HG03135 (cell line): Measurements from ENCODE around the gene POLK.
"Not testable (repeated sequence)": the region's sequence is repeated elsewhere in the genome, so short reads cannot be mapped to it uniquely, and the experiment has no call there.

Experiments used
- ATAC-seq: cut with Tn5 transposase; IDR thresholded peaks from one replicate; pipeline ENCODE4 v1.9.1; 2021; ENCODE audit warnings: mild to moderate bottlenecking, moderate library complexity; ENCODE audit not compliant: unreplicated experiment

Gene POLK

GRCh38 chr5:75546830-75547229, 35.1 kb downstream of the POLK start:
- ATAC-seq, result no peak

GRCh38 chr5:75547812-75548211, 36.1 kb downstream of the POLK start:
- no peak for ATAC-seq

- ATAC-seq, result no peak
These were observed 38.9 kb downstream of the POLK start for GRCh38 chr5:75550597-75550996.

DNA sequence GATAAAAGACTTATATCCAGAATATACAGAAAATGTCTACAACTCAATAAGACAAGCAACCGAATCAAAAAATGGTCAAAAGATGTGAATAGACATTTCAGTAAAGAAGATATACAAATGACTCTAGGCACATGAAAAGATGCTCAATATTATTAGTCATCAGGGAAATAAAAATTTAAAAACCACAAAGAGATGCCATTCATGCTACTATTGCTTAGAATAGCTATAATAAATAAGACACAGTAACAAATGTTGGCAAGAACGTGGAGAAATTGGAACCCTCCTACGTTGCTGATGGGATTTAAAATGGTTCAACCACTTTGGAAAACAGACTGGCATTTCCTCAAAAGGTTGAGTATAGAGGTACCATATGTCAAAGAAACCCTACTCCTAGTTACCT, 39.8 kb downstream of the POLK start:
- ATAC-seq, result no peak

DNA sequence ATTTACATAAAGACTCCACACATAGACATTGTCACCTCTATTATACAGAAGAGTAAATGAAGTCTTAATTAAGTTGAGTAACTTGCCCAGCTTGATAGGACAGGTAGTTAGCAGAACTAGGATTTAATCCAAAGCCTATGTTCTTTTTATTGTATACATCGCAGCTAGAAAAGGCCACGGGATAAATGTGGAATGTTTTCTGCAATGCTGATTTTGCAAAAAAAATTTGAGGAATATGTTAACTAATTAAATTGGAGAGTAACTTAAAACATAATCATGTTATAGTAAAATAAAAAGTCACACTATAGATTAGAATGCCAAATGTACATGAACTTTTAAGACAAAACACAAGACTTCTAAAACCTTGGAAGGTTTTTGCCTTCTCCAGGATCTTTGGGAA, 41.1 kb downstream of the POLK start:
- no peak for ATAC-seq

GRCh38 chr5:75553358-75553757, 41.7 kb downstream of the POLK start:
- ATAC-seq, result no peak

- no peak for ATAC-seq
These were observed 46.5 kb downstream of the POLK start for GRCh38 chr5:75558221-75558620.

DNA sequence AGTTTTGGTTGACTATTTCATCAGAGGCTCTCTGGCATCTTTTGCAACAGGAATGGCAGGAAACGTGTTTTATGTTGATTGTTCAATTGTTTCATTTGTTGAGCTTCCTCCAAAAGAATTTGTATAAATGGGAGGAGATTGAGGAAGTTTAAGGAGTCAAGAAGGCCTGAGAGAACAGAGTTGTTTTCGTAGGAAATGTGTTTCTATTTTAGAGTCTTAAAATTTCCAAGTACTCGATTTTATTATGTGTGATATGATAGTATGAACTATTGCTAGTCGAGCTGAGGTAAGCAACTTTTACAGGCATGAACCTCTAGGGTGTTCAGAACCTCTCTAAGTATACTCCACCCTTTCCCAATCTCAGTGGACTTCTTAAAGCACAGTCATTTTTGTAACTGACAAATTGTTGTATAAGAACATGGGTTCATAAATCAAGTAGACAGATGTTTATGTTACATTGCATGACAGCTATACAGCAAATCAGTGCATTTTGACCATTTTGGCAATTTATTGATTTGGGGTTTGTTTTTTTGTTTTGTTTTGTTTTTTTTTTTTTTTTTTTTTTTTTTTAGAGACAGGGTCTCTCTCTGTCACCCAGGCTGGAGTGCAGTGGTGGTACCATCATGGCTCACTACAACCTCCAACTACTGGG, 47.4 kb downstream of the POLK start:
- no peak for ATAC-seq

GRCh38 chr5:75560655-75561054, 49.0 kb downstream of the POLK start:
- not testable (repeated sequence) for ATAC-seq

DNA sequence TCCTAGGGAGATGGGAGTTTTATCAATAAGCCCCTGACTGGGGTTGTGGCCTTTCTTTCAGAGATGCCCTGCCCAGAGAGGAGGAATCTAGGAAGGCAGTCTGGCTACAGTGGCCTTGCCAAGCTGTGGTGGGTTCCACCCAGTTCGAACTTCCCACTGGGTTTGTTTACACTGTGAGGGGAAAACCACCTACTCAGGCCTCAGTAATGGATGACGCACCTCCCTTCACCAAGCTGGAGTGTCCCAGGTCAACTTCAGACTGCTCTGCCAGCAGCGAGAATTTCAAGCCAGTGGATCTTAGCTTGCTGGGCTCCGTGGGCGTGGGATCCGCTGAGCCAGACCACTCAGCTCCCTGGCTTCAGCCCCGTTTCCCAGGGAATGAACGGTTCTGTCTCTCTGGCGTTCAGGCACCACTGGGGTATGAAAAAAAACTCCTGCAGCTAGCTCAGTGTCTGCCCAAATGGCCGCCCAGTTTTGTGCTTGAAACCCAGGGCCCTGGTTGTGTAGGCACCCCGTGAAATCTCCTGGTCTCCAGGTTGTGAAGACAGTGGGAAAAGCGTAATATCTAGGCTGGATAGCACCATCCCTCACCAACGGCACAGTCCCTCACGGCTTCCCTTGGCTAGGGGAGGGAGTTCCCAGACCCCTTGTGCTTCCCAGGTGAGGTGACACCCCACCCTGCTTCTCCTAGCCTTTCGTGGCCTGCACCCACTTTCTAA, 54.5 kb downstream of the POLK start:
- ATAC-seq, result not testable (repeated sequence)

DNA sequence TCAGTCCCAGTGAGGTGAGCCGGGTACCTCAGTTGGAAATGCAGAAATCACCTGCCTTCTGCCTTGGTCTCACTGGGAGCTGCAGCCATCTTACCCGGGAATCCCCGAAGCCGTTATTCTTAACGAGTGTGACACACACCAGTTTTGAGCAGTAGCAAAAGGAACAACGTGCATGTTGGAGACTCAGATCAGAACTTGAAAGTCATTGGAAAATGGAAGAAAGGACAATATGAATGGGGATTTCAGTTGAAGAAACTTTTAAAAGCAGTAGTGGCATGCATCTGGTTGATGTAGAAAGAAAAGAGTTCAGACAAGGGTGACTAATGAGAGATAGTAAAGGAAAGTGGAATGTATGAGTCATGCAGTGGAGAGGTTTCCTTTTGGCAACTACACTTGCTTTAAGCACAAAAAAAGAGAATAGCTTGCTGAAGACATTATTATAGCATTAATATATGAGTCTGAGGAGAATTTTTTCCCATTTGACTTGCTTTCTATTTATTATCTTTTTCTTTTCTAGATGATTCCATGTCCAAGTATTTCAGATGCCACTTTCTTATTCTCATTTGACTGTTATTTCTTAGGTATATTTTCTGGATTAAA, 55.1 kb downstream of the POLK start:
- peak; percentile 77 for ATAC-seq

DNA sequence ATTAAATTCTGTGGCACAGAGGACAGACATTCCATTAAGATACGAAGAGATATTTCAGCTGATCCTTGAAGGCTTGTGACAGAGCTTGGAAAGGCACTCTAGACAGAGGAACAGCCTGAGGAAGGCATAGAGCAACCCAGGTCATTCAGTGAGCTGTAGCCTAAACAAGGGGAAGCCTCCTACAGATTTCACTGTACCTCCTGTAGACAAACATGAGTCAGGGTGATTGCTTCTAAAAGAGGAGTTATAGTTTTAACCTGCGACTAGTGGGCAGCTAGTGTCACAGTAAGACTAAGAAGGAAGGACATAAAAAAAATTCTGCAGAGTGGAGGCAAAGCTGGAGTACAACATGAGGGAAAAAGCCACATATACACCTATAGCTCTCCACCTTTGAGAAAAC, 56.0 kb downstream of the POLK start:
- ATAC-seq, result no peak

GRCh38 chr5:75568202-75568601, 56.5 kb downstream of the POLK start:
- ATAC-seq, result no peak

GRCh38 chr5:75571547-75571946, 59.9 kb downstream of the POLK start:
- no peak for ATAC-seq

- peak; percentile 17 for ATAC-seq
These were observed 63.1 kb downstream of the POLK start for GRCh38 chr5:75574791-75575190.

GRCh38 chr5:75578280-75578679, 66.6 kb downstream of the POLK start:
- ATAC-seq, result not testable (repeated sequence)

GRCh38 chr5:75584641-75585040, 73.0 kb downstream of the POLK start:
- ATAC-seq, result no peak

DNA sequence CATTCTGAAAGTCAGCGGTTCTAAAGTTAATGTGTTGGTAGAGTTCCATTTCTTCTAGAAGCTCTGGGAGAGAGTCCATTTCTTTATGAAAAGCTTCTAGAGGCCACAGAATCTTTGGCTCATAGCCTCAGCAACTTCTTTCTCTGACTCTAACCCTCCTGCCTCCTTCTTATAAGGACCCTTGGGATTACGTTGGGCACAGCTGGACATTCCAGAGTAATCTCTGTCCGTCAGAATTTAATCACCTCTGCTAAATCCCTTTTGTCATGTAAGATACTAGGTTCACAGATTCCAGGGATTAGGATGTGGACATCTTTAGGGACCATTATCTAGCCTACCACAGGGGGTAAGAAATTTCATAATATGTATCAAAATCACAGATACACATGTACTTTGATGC, 77.0 kb downstream of the POLK start:
- ATAC-seq, result no peak

- no peak for ATAC-seq
These were observed 88.8 kb downstream of the POLK start for GRCh38 chr5:75600535-75600934.

DNA sequence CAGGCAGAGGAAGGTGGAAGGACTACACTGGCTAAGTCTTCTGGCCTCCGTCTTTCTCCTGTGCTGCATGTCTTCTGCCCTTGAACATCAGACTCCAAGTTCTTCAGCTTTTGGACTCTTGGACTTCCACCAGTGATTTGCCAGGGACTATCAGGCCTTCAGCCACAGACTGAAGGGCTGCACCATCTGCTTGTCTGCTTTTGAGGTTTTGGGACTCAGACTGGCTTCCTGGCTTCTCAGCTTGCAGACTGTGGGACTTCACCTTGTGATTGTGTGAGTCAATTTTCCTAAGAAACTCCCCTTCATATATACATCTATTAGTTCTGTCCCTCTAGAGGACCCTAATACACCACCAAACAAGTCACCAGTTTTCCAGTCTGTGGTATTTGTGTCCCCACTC, 89.9 kb downstream of the POLK start:
- no peak for ATAC-seq

DNA sequence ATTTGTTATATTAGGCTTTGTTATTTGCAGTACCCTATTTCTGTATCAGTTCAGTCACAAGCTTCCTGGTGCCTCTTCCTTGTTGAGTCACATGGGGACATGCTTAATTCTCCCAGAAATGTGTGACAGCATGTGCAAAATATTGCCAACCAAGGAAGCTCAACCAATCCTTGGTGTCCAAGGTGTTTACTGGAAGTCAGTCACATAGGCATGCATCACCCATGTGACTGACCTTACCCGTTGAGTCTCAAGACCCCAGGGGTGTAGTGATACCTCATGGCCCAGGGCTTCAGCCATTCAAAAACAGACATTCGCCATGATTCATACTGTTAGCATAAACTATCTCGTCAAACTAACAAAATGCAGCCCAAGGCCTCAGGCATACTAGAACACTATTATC, 90.3 kb downstream of the POLK start:
- ATAC-seq, result no peak

- no peak for ATAC-seq
These were observed 91.7 kb downstream of the POLK start for GRCh38 chr5:75603371-75603770.
